DMS153 treated with DMSO at 0.1 percent for 48 hours (cell line): Measurements from ENCODE around the gene APOL5.
A peak's percentile ranks its signal among the peaks of the same experiment; 100 is the strongest.
"Not testable (repeated sequence)": the region's sequence is repeated elsewhere in the genome, so short reads cannot be mapped to it uniquely, and the experiment has no call there.

Experiments
- DNase-seq: peaks from one replicate; lab custom pipeline; 2025; ENCODE audit not compliant: unreplicated experiment; lab: John Stamatoyannopoulos, UW

The APOL5 gene

DNA sequence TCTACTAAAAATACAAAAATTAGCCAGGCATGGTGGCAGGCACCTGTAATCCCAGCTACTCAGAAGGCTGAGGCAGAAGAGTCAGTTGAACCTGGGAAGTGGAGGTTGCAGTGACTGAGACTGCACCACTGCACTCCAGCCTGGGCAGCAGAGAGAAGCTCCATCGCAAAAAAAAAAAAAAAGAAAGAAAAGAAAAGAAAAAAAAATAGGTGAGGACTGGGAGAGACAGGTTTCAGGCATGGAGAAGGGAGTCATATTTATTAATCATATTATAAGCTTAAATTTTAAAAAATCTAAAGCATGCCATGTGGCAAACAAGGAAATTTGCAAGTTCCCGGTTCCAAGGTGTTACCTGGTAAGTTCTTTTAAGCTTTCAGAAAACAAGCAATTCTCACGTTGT lies at the start of gene APOL5:
Gene APOL5 (plus strand): TSS at position 301 of the 400 bp plus-strand sequence. CDS start 0 bp downstream, at position 301.
- no peak for DNase-seq

- DNase-seq = no peak
Observed at GRCh38 chr22:35674335-35674734, 43.3 kb upstream of the APOL5 start.

DNA sequence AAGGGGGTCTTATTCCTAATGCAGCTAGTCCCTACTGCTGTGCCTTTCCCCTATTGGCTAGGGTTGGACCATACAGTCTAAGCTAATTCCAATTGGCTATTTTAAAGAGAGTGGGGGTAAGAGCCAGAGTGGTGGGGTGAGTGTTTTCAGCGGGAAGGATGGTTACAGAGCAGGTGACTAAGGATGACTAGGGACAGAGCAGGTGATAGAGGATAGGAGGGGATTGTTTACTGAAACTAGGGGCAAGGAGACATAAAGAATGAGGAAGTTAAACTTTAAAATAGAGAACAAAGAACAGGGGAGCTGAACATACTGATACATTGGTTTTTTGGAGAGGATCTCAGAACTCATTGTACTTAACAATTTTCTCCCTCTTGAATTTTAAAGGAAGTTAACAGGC lies 41.6 kb upstream of the APOL5 start:
- not testable (repeated sequence) for DNase-seq

GRCh38 chr22:35677460-35678187 lies 40.0 kb upstream of the APOL5 start:
- no peak for DNase-seq

- no peak for DNase-seq
Observed at GRCh38 chr22:35678836-35679235, 38.8 kb upstream of the APOL5 start.

DNA sequence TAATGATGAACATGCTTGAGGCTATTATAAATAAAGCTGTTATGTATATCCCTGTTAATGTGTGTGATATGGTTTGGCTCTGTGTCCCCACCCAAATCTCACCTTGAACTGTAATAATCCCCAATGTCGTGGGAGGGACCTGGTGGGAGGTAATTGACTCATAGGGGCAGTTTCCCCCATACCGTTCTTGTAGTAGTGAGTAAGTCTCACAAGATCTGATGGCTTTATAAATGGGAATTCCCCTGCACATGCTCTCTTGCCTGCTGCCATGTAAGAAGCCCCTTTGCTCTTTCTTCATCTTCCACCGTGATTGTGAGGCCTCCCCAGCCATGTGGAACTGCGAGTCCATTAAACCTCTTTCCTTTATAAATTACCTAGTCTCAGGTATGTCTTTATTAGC lies 38.2 kb upstream of the APOL5 start:
- DNase-seq = not testable (repeated sequence)

DNA sequence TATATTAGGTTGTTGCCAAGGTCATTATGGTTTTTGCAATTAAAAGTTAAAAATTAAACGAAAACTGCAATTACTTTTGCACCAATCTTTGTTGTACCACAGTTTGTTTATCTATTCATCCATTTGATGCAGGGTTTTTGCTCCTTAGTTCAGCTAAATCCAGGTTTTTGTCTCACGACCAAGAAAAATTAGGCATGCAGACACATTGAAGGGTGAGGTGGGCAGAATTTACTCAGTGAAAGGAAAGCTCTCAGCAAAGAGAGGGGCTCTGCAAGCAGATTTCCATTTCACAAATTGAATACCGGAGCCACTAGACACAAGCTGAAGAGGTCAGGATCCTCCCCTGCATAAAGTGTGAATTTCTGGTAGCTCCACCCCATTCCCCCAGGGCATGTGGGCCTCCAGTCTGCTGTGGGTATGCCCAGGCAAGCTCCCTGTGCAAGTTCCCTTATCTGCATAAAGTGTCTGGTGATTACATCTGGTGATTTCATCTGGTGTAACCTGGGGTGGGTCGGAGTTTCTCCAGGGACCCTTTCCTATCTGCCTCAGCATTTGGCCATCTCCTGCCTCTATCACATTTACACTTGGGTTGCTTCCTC lies 36.1 kb upstream of the APOL5 start:
- no peak for DNase-seq

DNA sequence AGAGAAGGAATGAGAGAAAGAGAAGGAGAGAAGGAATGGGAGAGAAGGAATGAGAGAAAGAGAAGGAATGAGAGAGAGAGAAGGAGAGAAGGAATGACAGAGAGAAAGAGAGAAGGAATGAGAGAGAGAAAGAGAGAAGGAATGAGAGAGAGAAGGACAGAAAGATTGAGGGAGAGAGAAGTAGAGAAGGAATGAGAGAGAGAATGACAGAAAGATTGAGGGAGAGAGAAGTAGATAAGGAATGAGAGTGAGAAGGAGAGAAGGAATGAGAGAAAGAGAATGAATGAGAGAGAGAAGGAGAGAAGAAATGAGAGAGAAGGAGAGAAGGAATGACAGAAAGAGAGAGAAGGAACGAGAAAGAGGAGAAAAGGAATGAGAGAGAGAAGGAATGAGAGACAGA lies 34.1 kb upstream of the APOL5 start:
- no peak for DNase-seq

DNA sequence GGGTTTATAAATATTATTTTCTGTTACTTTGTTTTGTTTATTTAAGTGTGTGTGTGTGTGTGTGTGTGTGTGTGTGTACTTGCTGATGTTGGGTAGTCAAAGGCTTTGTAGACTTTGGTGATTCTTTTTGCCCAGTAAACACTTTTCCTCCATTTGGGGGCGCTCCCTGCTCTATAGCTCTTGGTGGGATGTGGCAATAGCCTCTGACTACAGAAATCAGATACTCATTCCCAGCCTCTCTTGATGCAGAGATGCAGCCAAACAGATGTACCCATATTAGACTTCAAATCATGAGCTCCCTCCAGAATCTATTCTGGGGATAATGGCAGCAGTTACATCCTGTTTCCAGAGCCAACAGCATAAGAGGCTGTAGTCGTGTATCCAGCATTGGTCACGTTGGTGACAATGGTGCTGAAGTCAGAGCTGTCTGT lies 33.4 kb upstream of the APOL5 start:
- peak; percentile 3 for DNase-seq

DNA sequence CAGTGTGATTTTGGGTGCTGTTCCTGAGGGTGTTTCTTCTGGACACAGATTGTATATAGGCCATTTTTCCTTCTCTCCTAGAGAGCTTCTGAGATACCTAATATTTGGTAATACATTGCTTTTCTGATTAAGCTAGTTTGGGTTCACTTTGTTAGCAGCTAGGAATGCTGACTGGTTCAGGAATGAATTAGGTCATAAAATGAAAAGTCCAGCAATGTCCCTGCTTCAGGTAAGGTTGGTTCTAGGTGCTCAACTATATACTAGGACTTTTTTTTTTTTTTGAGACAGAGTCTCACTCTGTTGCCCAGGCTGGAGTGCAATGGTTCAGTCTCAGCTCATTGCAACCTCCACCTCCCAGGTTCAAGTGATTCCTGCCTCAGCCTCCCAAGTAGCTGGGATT lies 32.9 kb upstream of the APOL5 start:
- no peak for DNase-seq

- no peak for DNase-seq
Observed at GRCh38 chr22:35685731-35686130, 31.9 kb upstream of the APOL5 start.

- DNase-seq = no peak
Observed at GRCh38 chr22:35686298-35686697, 31.4 kb upstream of the APOL5 start.

- no peak for DNase-seq
Observed at GRCh38 chr22:35687461-35687860, 30.2 kb upstream of the APOL5 start.

GRCh38 chr22:35688913-35689675 lies 28.6 kb upstream of the APOL5 start:
- no peak for DNase-seq

DNA sequence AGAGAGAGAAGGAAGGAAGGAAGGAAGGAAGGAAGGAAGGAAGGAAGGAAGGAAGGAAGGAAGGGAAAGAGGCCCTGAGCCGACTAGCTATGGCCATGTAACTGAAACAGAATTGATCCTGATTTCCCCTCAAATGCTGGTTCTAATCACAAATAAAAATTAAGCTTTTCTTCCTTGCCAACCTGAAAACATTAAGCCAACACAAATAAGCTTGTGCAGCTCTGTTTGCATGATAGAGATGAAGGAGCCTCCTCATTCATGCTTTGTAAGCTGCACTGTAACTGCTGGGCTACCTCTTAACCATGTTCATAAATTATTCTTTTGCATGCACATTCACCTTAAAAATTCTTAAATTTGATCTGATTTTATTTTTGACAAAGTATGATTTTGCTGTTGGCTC lies 27.7 kb upstream of the APOL5 start:
- DNase-seq = no peak

- no peak for DNase-seq
Observed at GRCh38 chr22:35695202-35695601, 22.5 kb upstream of the APOL5 start.

DNA sequence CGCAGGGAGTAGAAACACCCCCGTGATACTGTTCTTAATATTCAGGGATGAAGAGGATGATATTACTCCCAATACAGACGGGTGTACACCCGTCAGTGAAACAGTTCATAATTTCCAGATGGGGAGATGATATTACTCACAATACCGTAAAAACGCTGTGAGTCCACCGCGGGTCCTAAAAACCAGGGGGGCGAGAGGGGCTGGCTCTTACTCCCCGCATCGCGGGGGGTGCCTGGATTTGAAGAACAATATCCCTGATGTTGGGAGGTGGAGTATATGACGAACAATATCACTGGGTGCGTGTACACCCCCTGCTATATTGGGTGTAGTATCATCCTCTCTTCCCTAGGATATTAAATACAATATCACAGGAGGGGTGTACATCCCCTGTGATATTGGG lies 20.5 kb upstream of the APOL5 start:
- no peak for DNase-seq

DNA sequence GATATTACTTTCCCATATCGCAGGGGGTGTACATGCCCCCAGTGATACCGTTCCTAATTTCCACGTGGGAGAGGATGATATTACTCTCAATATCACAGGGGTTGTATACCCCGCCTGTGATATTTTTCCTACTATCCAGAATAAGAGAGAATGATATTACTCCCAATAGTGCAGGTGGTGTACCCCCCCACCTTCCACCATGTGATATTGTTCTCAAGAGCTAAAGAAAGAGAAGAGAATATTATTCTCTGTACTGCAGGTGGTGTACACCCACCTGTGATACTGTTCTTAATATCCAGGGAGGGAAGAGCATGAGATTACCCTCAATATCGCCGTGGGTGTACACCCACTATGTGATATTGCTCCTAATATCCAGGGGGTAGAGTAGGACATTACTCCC lies 17.8 kb upstream of the APOL5 start:
- not testable (repeated sequence) for DNase-seq

DNA sequence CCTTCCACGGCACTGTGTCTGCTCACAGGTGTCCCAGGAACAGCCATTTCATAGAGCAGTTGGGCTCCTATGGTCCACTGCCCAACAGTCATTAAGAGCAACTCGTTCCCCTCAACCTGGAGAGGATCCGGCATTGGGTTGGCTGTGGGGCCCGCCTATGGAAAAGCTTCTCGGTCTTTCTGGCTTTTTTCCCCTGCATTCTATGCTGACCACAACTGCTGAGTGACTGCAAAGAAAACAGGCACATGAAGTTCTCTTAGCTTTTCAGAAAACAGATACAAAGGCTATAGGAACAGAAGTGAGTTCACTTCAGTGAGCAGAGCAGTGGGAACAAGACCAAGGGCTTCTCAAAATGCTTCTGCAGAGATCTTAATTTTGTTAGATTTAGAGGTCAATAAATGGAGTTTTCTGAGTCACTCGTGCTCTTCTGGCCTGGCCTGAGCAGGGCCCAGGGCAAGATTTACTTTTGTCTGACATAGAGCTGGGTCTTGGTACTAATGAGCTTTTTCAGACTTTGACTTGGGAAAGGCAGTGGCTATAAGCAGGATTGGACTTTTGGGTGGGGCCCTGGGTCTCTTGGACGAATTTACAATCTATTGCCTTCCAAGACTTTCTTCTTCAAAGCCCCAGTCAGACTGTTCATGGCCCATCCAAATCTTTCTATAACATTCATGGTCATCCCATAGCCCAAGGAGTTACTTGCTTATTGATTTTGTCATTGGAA lies 13.6 kb upstream of the APOL5 start:
- DNase-seq = no peak

DNA sequence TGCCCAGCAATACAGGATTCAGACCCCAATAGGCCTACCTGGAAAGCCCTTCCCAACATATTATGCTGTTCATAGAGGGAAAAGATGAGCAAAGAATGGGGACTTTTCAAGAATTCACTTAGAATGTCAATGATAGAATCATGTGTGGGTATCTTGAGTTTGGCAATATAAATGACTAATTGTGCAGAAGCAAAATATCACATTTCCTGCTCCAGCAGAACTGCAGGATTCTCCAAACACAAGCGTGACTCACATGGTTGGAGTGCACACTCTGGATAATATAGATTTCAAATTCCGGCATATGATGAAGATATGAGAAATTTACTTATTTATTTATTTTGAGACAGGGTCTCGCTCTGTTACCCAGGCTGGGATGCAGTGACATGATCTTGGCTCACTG lies 12.5 kb upstream of the APOL5 start:
- no peak for DNase-seq

GRCh38 chr22:35708453-35708852 lies 9.2 kb upstream of the APOL5 start:
- DNase-seq = no peak
